ENCODE results near the gene HEBP1. TPM values are rescaled to one million over a fixed set of nuclear protein-coding genes. Genes with fewer than 3 reads are reported as not detected.

The HEBP1 gene
- total RNA-seq, 2 experiments from 2014 or later: 14.8 to 17.8 TPM

DNA sequence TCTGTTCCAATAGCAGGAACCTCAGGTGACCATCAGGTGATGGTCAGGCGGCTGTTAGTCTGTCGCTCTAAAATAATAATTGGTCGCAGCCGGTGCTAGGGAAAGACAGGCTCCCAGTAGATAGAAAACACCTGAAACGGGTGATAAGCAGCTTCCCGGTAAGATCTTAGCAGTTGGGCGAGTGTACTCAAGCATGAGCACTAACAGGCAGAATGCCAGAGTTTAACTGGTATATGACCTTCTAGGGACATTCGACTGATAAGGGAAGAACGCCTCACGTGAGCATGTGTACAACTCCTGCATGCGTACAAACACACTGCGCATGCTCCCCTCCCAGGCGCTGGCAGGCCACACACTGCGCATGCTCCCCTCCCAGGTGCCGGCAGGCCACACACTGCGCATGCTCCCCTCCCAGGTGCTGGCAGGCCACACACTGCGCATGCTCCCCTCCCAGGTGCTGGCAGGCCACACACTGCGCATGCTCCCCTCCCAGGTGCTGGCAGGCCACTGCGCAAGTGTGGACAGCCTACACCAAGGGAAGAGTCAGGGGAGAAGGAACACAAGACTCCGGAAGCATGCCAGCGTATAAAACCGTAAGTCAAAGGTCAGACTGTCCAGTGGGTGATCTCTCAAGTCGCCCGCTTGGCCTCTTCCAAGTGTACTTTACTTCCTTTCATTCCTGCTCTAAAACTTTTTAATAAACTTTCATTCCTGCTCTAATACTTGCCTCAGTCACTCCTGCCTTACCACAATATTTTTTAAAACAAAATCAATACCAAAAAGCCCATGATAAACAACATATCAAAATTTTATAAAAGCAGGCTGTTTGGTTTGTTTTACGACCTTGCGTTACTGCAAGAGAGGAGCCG is 72.6 kb downstream of the HEBP1 start:
- CTCF ChIA-PET: no interaction called here
- POLR2A ChIA-PET: no interaction called here

DNA sequence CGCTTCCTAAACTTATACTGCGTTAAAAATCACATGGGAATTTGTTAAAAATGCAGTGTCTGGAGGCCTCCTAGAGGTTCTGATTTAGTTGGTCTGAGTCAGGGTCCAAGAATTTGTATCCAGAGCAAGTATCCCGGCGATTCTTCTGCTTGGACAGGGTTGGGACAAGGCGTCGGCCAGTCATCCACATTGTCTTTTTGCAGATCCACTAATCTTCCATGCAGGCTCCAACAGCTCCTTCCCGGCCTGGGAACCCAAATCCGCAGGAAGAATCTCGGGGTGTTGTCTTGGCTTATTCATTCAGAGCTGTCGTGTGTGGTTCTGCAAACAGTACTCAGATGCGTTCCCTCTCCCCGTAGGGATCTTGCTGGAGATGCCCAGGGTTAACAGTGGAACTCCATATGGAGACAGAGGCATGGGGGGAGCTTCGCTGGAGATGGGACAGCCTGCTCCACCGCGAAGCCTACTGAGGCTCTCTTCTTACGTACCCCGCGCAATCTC is 73.4 kb downstream of the HEBP1 start:
- POLR2A ChIA-PET: no interaction called here
- CTCF ChIA-PET: no interaction called here

DNA sequence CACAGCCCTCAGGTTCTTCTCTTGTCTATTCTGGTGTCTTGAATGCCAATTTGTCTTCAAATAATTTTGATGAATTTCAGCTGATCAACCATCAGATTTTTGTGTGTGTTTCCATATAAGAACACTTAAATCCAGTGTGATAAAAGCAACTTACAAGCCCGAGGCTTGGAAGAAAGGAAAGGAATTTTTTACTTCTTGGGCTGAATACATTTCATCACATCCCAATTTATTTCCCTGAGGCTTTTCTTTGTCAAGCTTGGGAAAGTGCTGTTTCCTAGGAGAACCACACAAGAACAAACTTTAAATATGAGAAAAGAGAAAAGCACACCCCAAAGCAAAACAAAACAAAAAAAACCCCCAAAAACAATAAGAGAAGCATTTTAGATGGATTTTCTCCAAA is 74.7 kb downstream of the HEBP1 start:
- CTCF ChIA-PET: no interaction called here
- POLR2A ChIA-PET: no interaction called here

Other genes with a start within 250 kb of the HEBP1 start
- 1 to 10 TPM; 2.6 to 2.7 TPM for gene APOLD1, start 214.6 kb downstream of the HEBP1 start, total RNA-seq
- gene DDX47, start 186.9 kb downstream of the HEBP1 start, total RNA-seq: 100 to 1,000 TPM; 101 to 103 TPM
- not detected for gene GPRC5A, start 108.7 kb downstream of the HEBP1 start, total RNA-seq
- gene GPRC5D, start 48.1 kb downstream of the HEBP1 start, total RNA-seq: not detected
- 1 to 10 TPM; 8.1 to 8.9 TPM for gene FAM234B, start 44.1 kb upstream of the HEBP1 start, total RNA-seq
- gene GSG1, start 103.4 kb upstream of the HEBP1 start, total RNA-seq: not detected
- 10 to 100 TPM; 13.5 to 20.9 TPM for gene EMP1, start 196.5 kb upstream of the HEBP1 start, total RNA-seq

Measured in activated CD8-positive, alpha-beta memory T cell treated with anti-CD3 and anti-CD28 coated beads for 36 hours (primary cell).